Lung (tissue), 13 donors: ENCODE data around the gene PLD5. TPM values are rescaled to one million over a fixed set of nuclear protein-coding genes. Genes with fewer than 3 reads are reported as not detected.

ENCODE experiments used
- ATAC-seq: fragments of 200-7000 bp; cut with Tn5 transposase; one replicate; pipeline ENCODE4 v1.9.1; 2020; ENCODE audit warnings: moderate number of reproducible peaks; ENCODE audit not compliant: insufficient read depth, low FRiP score
- DNase-seq, 3 donors: peaks; one replicate each; pipeline ENCODE4 v3.0.0-alpha.2; 2013 to 2017
- H3K27ac ChIP-seq, 2 donors: one replicate each; pipeline ENCODE4 v1.5.1; 2013; ENCODE audit warnings: mild to moderate bottlenecking in 2 of 2, moderate library complexity in 2 of 2, control low read depth in 1 of 2, inconsistent platforms in 1 of 2, low read depth in 1 of 2, low read length in 1 of 2
- H3K27me3 ChIP-seq, 3 donors: one replicate each; pipeline ENCODE4 v1.5.1; 2013; ENCODE audit warnings: low read length in 2 of 3; ENCODE audit not compliant: control insufficient read depth in 3 of 3, insufficient read depth in 3 of 3
- H3K36me3 ChIP-seq, 4 donors: one replicate each; pipeline ENCODE4 v1.5.1; 2013; ENCODE audit warnings: low read length in 4 of 4, mild to moderate bottlenecking in 1 of 4, moderate library complexity in 1 of 4; ENCODE audit not compliant: control insufficient read depth in 4 of 4, insufficient read depth in 4 of 4
- H3K4me1 ChIP-seq, 5 donors: one replicate each; pipeline ENCODE4 v1.5.1; 2013; ENCODE audit warnings: low read length in 5 of 5, mild to moderate bottlenecking in 2 of 5, moderate library complexity in 1 of 5; ENCODE audit not compliant: control insufficient read depth in 5 of 5, insufficient read depth in 5 of 5
- H3K4me3 ChIP-seq: one replicate; pipeline ENCODE4 v1.5.1; 2013; ENCODE audit warnings: mild to moderate bottlenecking, control low read depth, moderate library complexity
- H3K9ac ChIP-seq, 2 donors: one replicate each; pipeline ENCODE4 v1.5.1; 2013; ENCODE audit warnings: low read length in 2 of 2, control low read depth in 1 of 2; ENCODE audit not compliant: insufficient read depth in 1 of 2
- H3K9me3 ChIP-seq, 4 donors: one replicate each; pipeline ENCODE4 v1.5.1; 2013; ENCODE audit warnings: low read length in 3 of 4, mild to moderate bottlenecking in 1 of 4, moderate library complexity in 1 of 4; ENCODE audit not compliant: control insufficient read depth in 4 of 4, insufficient read depth in 3 of 4
- WGBS, 2 donors: extraction: QIAGEN DNeasy Blood & Tissue Kit; methylation state at CpG; one replicate each; pipeline ENCODE4 v1.1.7; 2013; 5-methylcytosine and 5-hydroxymethylcytosine counted together
- polyA plus RNA-seq, 2 donors: library from polyadenylated mRNA; stranded (reverse); fragments of 200-250 nt; gene quantifications; one replicate each; pipeline ENCODE4 v1.2.1, GENCODE V29; 2013
- small RNA-seq: library from RNA; depleted of rRNA; stranded (forward); fragments of <200 nt; gene quantifications from one replicate; pipeline ENCODE3, GENCODE V24; 2014; ENCODE audit warnings: low replicate concordance
- total RNA-seq, 2 donors: library from RNA; depleted of rRNA in 1 of 2; stranded (reverse); fragments of >200 nt in 1 of 2; gene quantifications; one replicate each; pipeline ENCODE4 v1.2.1, GENCODE V29; 2014 to 2021
- TF ChIP-seq, protein P1 (sequence below): IDR thresholded peaks from 2 replicates; pipeline ENCODE4 v1.5.1; 2012; ENCODE audit warnings: mild to moderate bottlenecking; ENCODE audit errors: control extremely low read depth, extremely low read depth
- donor health status: control.
- donor health status: control.
- donor health status: Bipolar disorder and iron deficiency.
- donor health status: healthy.
- donor health status: DM: yes; HTN: yes; CAD: no.

Gene PLD5
- total and polyA plus RNA-seq, 4 donors, result 0.09 to 0.43 (median 0.28) TPM

DNA sequence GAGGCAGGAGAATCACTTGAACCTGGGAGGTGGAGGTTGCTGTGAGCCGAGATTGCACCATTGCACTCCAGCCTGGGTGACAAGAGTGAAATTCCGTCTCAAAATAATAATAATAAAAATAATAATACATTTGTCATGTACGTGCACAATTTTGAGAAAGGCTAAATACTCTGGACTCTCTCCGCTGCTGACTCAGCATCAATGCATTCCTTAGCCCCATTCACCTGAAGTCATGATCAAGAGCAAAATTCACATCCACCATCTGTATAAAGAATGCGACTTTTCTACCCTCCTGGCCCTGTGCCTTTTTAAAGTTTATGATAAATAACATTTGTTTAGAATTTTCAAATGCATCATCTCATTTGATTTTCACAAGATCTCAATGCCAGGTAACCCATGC, 490.1 kb downstream of the PLD5 start:
- DNase-seq (no peak), ATAC-seq (no peak)
- no peaks in the 10 kb centered on the region for H3K27me3 ChIP-seq
- WGBS, 2 donors, result 94 to 95% methylated on average over 5 of the region's 5 CpGs
- H3K27ac ChIP-seq, result no peak overlapping the region
- no peaks in the 10 kb centered on the region for H3K36me3 ChIP-seq
- no peaks in the 10 kb centered on the region for H3K9me3 ChIP-seq
- TF ChIP-seq, protein P1, sequence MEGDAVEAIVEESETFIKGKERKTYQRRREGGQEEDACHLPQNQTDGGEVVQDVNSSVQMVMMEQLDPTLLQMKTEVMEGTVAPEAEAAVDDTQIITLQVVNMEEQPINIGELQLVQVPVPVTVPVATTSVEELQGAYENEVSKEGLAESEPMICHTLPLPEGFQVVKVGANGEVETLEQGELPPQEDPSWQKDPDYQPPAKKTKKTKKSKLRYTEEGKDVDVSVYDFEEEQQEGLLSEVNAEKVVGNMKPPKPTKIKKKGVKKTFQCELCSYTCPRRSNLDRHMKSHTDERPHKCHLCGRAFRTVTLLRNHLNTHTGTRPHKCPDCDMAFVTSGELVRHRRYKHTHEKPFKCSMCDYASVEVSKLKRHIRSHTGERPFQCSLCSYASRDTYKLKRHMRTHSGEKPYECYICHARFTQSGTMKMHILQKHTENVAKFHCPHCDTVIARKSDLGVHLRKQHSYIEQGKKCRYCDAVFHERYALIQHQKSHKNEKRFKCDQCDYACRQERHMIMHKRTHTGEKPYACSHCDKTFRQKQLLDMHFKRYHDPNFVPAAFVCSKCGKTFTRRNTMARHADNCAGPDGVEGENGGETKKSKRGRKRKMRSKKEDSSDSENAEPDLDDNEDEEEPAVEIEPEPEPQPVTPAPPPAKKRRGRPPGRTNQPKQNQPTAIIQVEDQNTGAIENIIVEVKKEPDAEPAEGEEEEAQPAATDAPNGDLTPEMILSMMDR, result no peak
- H3K4me3 ChIP-seq, result no peak overlapping the region
- H3K4me1 ChIP-seq, result peaks cover 0 to 5% (median 4%) of the 10 kb centered on the region in 5 donors
- H3K9ac ChIP-seq, result no peak overlapping the region

DNA sequence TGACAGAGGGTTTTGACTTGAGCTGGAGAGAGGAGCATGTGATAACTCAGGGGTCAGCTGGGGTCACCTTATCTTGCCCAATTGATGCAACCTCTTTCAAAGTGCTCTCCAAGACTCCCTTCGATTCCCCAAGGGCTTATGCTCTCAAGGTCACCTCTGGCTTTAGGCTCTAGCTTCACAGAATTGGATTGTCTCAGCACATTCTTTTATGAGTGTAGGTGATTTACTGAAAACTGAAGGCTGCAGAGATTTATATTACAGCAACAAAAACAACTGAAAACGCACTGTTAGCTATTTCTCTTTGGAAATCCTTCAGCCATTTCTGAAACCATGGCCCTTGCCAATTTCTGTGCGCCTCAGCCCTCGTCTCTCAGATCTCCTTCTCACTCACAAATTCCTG, 491.1 kb downstream of the PLD5 start:
- WGBS, 2 donors, result 52 to 68% methylated on average over 4 of the region's 4 CpGs
- TF ChIP-seq, protein P1, result no peak
- no peaks in the 10 kb centered on the region for H3K27me3 ChIP-seq
- peak; percentile 25 to 88 (median 76) for DNase-seq
- H3K9me3 ChIP-seq, result no peaks in the 10 kb centered on the region
- no peak for ATAC-seq
- no peak overlapping the region for H3K27ac ChIP-seq
- H3K9ac ChIP-seq, result no peak overlapping the region
- no peaks in the 10 kb centered on the region for H3K36me3 ChIP-seq
- no peak overlapping the region for H3K4me3 ChIP-seq
- peaks cover 0 to 5% (median 4%) of the 10 kb centered on the region in 5 donors for H3K4me1 ChIP-seq

Small RNA genes within 50 kb of the gene (small RNA-seq; reads per million reads assigned to genes)
- gene AL360271.2, result not detected
- gene RN7SKP12, result not detected
